ENCODE results near the gene SLC16A13. TPM values are rescaled to one million over a fixed set of nuclear protein-coding genes. Genes with fewer than 3 reads are reported as not detected.

Gene SLC16A13
- total RNA-seq, 4 donors from 2014 or later, result 2.7 to 5.6 (median 3.6) TPM

- no peak for DNase-seq
- Histone ChIP-seq H3K4me1 (peaks cover 28 to 71% (median 33%) of the 10 kb centered on the region in 3 donors), H3K27me3 (no peaks in the 10 kb centered on the region), H3K9me3 (no peaks in the 10 kb centered on the region), H3K36me3 (peaks cover 0 to 44% (median 0%) of the 10 kb centered on the region in 3 donors), H3K27ac (peak overlapping the region; percentile 94 to 98 (median 98)), H3K4me3 (peak overlapping the region; percentile 87 to 95 (median 90))
- 0% methylated on average over 6 of the region's 6 CpGs for WGBS, 2 donors
- intact Hi-C loops (cut with DNase I), result no loop called here
- TF ChIP-seq POLR2A (IDR thresholded peaks at IDR 0.05), result no peak
- TF ChIP-seq, protein P1, sequence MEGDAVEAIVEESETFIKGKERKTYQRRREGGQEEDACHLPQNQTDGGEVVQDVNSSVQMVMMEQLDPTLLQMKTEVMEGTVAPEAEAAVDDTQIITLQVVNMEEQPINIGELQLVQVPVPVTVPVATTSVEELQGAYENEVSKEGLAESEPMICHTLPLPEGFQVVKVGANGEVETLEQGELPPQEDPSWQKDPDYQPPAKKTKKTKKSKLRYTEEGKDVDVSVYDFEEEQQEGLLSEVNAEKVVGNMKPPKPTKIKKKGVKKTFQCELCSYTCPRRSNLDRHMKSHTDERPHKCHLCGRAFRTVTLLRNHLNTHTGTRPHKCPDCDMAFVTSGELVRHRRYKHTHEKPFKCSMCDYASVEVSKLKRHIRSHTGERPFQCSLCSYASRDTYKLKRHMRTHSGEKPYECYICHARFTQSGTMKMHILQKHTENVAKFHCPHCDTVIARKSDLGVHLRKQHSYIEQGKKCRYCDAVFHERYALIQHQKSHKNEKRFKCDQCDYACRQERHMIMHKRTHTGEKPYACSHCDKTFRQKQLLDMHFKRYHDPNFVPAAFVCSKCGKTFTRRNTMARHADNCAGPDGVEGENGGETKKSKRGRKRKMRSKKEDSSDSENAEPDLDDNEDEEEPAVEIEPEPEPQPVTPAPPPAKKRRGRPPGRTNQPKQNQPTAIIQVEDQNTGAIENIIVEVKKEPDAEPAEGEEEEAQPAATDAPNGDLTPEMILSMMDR (IDR thresholded peaks at IDR 0.05), result peak in 1 of 6 experiments; percentile 2
Measured at GRCh38 chr17:7011942-7012254, 23.9 kb upstream of the SLC16A13 start.

- H3K27me3 ChIP-seq, result no peaks in the 10 kb centered on the region
- H3K4me1 ChIP-seq, result peaks cover 38 to 85% (median 40%) of the 10 kb centered on the region in 3 donors
- TF ChIP-seq, protein P1 (IDR thresholded peaks at IDR 0.05), result peak; percentile 62 to 89 (median 82)
- peak in 3 of 4 donors; percentile 67 to 89 (median 84) for TF ChIP-seq POLR2A (IDR thresholded peaks at IDR 0.05)
- 2 to 3% methylated on average over 7 to 14 of the region's 75 CpGs for WGBS, 2 donors
- H3K4me3 ChIP-seq, result peak overlapping the region; percentile 87 to 95 (median 90)
- no peaks in the 10 kb centered on the region for H3K9me3 ChIP-seq
- H3K27ac ChIP-seq, result peak overlapping the region; percentile 94 to 98 (median 98)
- intact Hi-C loops (cut with DNase I), result no loop called here
- peak; percentile 88 for DNase-seq
- H3K36me3 ChIP-seq, result peaks cover 0 to 28% (median 0%) of the 10 kb centered on the region in 3 donors
Measured at GRCh38 chr17:7014261-7014994, 21.4 kb upstream of the SLC16A13 start.

DNA sequence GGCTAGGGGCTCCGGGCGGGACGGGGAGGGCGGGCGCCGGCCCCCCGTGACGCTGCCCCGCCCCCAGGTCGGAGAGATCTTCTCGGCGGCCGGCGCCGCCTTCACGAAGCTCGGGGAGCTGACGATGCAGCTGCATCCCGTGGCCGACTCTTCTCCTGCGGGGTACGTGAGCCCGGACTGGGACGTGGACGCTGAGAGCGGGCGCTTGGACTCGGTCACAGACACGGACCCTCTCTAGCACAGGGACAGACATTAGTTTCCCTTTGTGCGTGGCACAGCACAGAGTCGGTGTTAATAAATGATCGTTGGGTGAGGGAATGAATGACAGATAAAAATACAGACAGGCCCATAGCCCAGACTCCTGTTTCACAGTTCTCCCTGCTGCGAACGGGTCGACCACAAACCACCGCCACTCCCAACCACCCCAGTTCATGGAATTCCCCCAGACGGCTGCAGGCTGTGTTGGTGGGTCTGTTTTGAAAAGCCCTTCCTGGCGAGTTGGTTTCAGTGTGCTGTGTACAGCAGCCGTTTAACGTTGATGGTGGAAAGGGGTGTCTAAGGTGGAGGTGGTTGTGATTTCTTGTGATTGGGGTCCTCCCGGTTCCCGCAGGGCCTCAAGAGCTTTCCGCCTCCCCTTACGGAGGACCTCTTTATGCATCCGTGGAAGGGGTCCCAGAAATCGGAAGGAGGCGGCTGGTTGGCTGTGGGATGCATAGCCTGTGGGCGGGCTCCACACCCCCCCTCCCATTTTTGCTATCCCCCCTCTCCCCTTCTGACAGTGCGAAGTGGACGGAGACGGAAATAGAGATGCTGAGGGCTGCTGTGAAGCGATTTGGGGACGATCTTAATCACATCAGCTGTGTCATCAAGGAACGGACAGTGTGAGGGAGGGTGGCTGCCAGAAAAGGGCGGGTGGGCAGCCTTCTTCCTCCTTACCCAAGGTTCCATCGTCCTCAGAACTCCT is 20.5 kb upstream of the SLC16A13 start:
- Histone ChIP-seq H3K4me3 (peak overlapping the region; percentile 87 to 95 (median 90)), H3K27ac (peak overlapping the region; percentile 94 to 98 (median 98)), H3K36me3 (peaks cover 0 to 19% (median 0%) of the 10 kb centered on the region in 3 donors), H3K27me3 (no peaks in the 10 kb centered on the region), H3K9me3 (no peaks in the 10 kb centered on the region), H3K4me1 (peaks cover 36 to 85% (median 37%) of the 10 kb centered on the region in 3 donors)
- intact Hi-C loops (cut with DNase I), result no loop called here
- TF ChIP-seq, protein P1 (IDR thresholded peaks at IDR 0.05), result no peak
- TF ChIP-seq POLR2A (IDR thresholded peaks at IDR 0.05), result peak in 2 of 4 donors; percentile 73 to 75
- no peak for DNase-seq
- WGBS, 2 donors, result 25 to 33% methylated on average over 20 to 28 of the region's 56 CpGs

- peak overlapping the region; percentile 4 to 98 (median 95) for H3K27ac ChIP-seq
- 73 to 75% methylated on average over 2 to 3 of the region's 3 CpGs for WGBS, 2 donors
- TF ChIP-seq, protein P1 (IDR thresholded peaks at IDR 0.05), result no peak
- TF ChIP-seq POLR2A (IDR thresholded peaks at IDR 0.05), result no peak
- no peak for DNase-seq
- peaks cover 27 to 80% (median 28%) of the 10 kb centered on the region in 3 donors for H3K4me1 ChIP-seq
- H3K9me3 ChIP-seq, result no peaks in the 10 kb centered on the region
- H3K4me3 ChIP-seq, result no peak overlapping the region
- peaks cover 0 to 17% (median 0%) of the 10 kb centered on the region in 3 donors for H3K36me3 ChIP-seq
- intact Hi-C loops (cut with DNase I), result no loop called here
- no peaks in the 10 kb centered on the region for H3K27me3 ChIP-seq
Measured at GRCh38 chr17:7016418-7016817, 19.4 kb upstream of the SLC16A13 start.
